ENCODE results near the gene EIF1AX. TPM values are rescaled to one million over a fixed set of nuclear protein-coding genes. Genes with fewer than 3 reads are reported as not detected.

The EIF1AX gene
- total RNA-seq, 1 experiment from 2014 or later = 158 TPM

- Histone ChIP-seq H4K8ac (replicated peaks; ENCODE audit: insufficient read length, low read depth, low read length) (no peak within 1 kb of the TSS), H4K91ac (ENCODE audit: insufficient read length, low read depth, low read length) (no peak within 1 kb of the TSS), H3K9me3 (ENCODE audit: control insufficient read depth, low read depth, low read length) (peaks cover 7% of the 10 kb centered on the region), H2BK15ac (ENCODE audit: low read depth, low read length) (no peak within 1 kb of the TSS), H3K14ac (ENCODE audit: insufficient read depth, low read length) (no peak within 1 kb of the TSS), H3K4me2 (ENCODE audit: insufficient read depth, insufficient read length, low read length) (peak within 1 kb of the TSS; percentile 34), H3K79me1 (ENCODE audit: insufficient read depth, low read depth, low read length, poor library complexity, severe bottlenecking) (no peaks in the 10 kb centered on the region), H4K5ac (ENCODE audit: insufficient read length, low read depth, low read length) (no peak within 1 kb of the TSS), H4K20me1 (ENCODE audit: control insufficient read depth, insufficient read depth, insufficient read length) (no peaks in the 10 kb centered on the region), H3K79me2 (ENCODE audit: insufficient read depth, low read length) (no peaks in the 10 kb centered on the region), H2BK20ac (ENCODE audit: low read depth, low read length, poor library complexity, severe bottlenecking) (no peak within 1 kb of the TSS), H3K56ac (ENCODE audit: insufficient read length, low read depth, low read length) (no peak within 1 kb of the TSS), H3K27me3 (ENCODE audit: insufficient read depth, low read length) (peaks cover 5% of the 10 kb centered on the region; the same call in 1 of the 2 replicates), H2BK120ac (ENCODE audit: low read depth, low read length, poor library complexity, severe bottlenecking) (no peak within 1 kb of the TSS), H2BK5ac (ENCODE audit: insufficient read length, low read length) (no peak within 1 kb of the TSS), H3K23ac (ENCODE audit: insufficient read length, low read depth, low read length) (no peak within 1 kb of the TSS), H3K23me2 (ENCODE audit: insufficient read length, low read depth, low read length, poor library complexity, severe bottlenecking) (no peaks in the 10 kb centered on the region), H2AK5ac (ENCODE audit: insufficient read length, low read length) (no peak within 1 kb of the TSS), H3K4me1 (ENCODE audit: insufficient read depth, low read length) (no peaks in the 10 kb centered on the region), H3K9ac (ENCODE audit: extremely low read depth, insufficient read length, low read length) (no peak within 1 kb of the TSS), H2BK12ac (ENCODE audit: insufficient read length, low read depth, low read length) (no peak within 1 kb of the TSS), H3T11ph (ENCODE audit: low read length) (no peak within 1 kb of the TSS), H2AFZ (ENCODE audit: low read length) (no peak within 1 kb of the TSS), H3K18ac (ENCODE audit: insufficient read length, low read depth, low read length) (no peak within 1 kb of the TSS), H3K27ac (ENCODE audit: insufficient read length, low read depth, low read length) (no peak within 1 kb of the TSS), H3K4ac (ENCODE audit: low read depth, low read length) (no peak within 1 kb of the TSS)
- peak; percentile 31 for DNase-seq
- H3K27me3 Mint-ChIP-seq (ENCODE audit: low read depth) = peaks cover 43% of the 10 kb centered on the region
- TF ChIP-seq CTCF (conservative IDR thresholded peaks at IDR 0.05) = no peak
- H3K9me3 Mint-ChIP-seq = peaks cover 55 to 66% of the 10 kb centered on the region in 2 experiments
- H3K4me3 Mint-ChIP-seq = peak within 1 kb of the TSS; percentile 56 to 79
- WGBS (ENCODE audit: extremely low coverage, insufficient read length, low lambda C conversion rate) = no CpG with 5 or more reads among the region's 91 CpGs
- no peak within 1 kb of the TSS for H3K27ac Mint-ChIP-seq
- peaks cover 0 to 8% of the 10 kb centered on the region in 2 experiments; a peak in 2 of 4 replicates for H3K4me1 Mint-ChIP-seq
- peaks cover 0 to 10% (median 5%) of the 10 kb centered on the region in 3 experiments; a peak in 3 of 7 replicates for H3K36me3 Mint-ChIP-seq (ENCODE audit: insufficient read depth in 1 of 3, low read depth in 3 of 3)
Measured at GRCh38 chrX:20116577-20117240, 24.9 kb downstream of the EIF1AX start, which contains the start of gene MAP7D2. MAP7D2 (minus strand) TSS chrX:20116907; CDS start chrX:20116879, 28 bp downstream.
